Naive thymus-derived CD4-positive, alpha-beta T cell (primary cell): ENCODE measurements around the gene TOX2. TPM values are rescaled to one million over a fixed set of nuclear protein-coding genes. Genes with fewer than 3 reads are reported as not detected.
A peak's percentile ranks its signal among the peaks of the same experiment; 100 is the strongest.

Source experiments
- ATAC-seq: fragments of 150-1000 bp; cut with Tn5 transposase; 2 replicates; pipeline ENCODE4 v1.10.0; 2021; ENCODE audit warnings: mild to moderate bottlenecking, moderate library complexity
- CTCF ChIA-PET: fragments of 350-600 bp; sonication (Branson Sonifier 250); formaldehyde crosslinking; loops from one replicate; lab custom pipeline; 2021; ENCODE audit warnings: antibody characterized with exemption; lab: Charles Lee
- POLR2A ChIA-PET: fragments of 350-600 bp; sonication (Branson Sonifier 250); formaldehyde crosslinking; loops from one replicate; lab custom pipeline; 2021; ENCODE audit warnings: antibody characterized with exemption, inconsistent platforms; lab: Charles Lee
- DNase-seq, 9 donors: peaks; one replicate each; pipeline versions ENCODE4 v3.0.0 to v3.0.0-alpha.2; 2020 to 2022; ENCODE audit warnings: mixed read lengths in 1 of 9
- H3K27ac ChIP-seq: one replicate; pipeline ENCODE4 v1.7.0; 2013; ENCODE audit warnings: mild to moderate bottlenecking, low read depth, low read length, moderate library complexity
- H3K27me3 ChIP-seq, 2 donors: one replicate each; pipeline ENCODE4 v1.7.0; 2013; ENCODE audit warnings: low read length in 2 of 2, mild to moderate bottlenecking in 2 of 2, moderate library complexity in 2 of 2; ENCODE audit not compliant: control insufficient read depth in 2 of 2, insufficient read depth in 2 of 2
- H3K36me3 ChIP-seq, 3 experiments: 1 replicate in 2 of 3; 2 replicates in 1 of 3; pipeline ENCODE4 v1.7.0; 2013; ENCODE audit warnings: low read length in 3 of 3, mild to moderate bottlenecking in 3 of 3, moderate library complexity in 1 of 3; ENCODE audit not compliant: insufficient read depth in 3 of 3, control insufficient read depth in 2 of 3
- H3K4me1 ChIP-seq, 2 donors: one replicate each; pipeline ENCODE4 v1.7.0; 2013; ENCODE audit warnings: low read length in 2 of 2, mild to moderate bottlenecking in 2 of 2, moderate library complexity in 1 of 2; ENCODE audit not compliant: control insufficient read depth in 2 of 2, insufficient read depth in 2 of 2
- H3K4me3 ChIP-seq: 2 replicates; pipeline ENCODE4 v1.7.0; 2013; ENCODE audit warnings: mild to moderate bottlenecking, low read length
- H3K9me3 ChIP-seq, 3 experiments: 1 replicate in 2 of 3; 2 replicates in 1 of 3; pipeline ENCODE4 v1.7.0; 2013; ENCODE audit warnings: low read length in 3 of 3; ENCODE audit not compliant: control insufficient read depth in 2 of 3
- H3K27ac Mint-ChIP-seq, 9 donors: one replicate each; pipeline ENCODE4 v1.8.0; 2020 to 2022; ENCODE audit warnings: mixed read lengths in 9 of 9, mild to moderate bottlenecking in 8 of 9, moderate library complexity in 5 of 9, inconsistent platforms in 2 of 9
- H3K27me3 Mint-ChIP-seq, 5 donors: one replicate each; pipeline ENCODE4 v1.8.0; 2021 to 2022; ENCODE audit warnings: mixed read lengths in 5 of 5, mild to moderate bottlenecking in 1 of 5
- H3K36me3 Mint-ChIP-seq, 5 donors: one replicate each; pipeline ENCODE4 v1.8.0; 2020 to 2022; ENCODE audit warnings: mixed read lengths in 5 of 5, mild to moderate bottlenecking in 3 of 5, inconsistent platforms in 1 of 5
- H3K4me1 Mint-ChIP-seq, 7 donors: one replicate each; pipeline ENCODE4 v1.8.0; 2020 to 2022; ENCODE audit warnings: mixed read lengths in 7 of 7, mild to moderate bottlenecking in 3 of 7, inconsistent platforms in 1 of 7
- H3K4me3 Mint-ChIP-seq, 10 donors: one replicate each; pipeline ENCODE4 v1.8.0; 2020 to 2022; ENCODE audit warnings: mild to moderate bottlenecking in 10 of 10, mixed read lengths in 10 of 10, moderate library complexity in 6 of 10, inconsistent platforms in 2 of 10
- H3K9me3 Mint-ChIP-seq, 11 donors: one replicate each; pipeline ENCODE4 v1.8.0; 2020 to 2022; ENCODE audit warnings: mixed read lengths in 11 of 11, mild to moderate bottlenecking in 4 of 11, inconsistent platforms in 1 of 11, moderate library complexity in 1 of 11
- intact Hi-C, 2 donors: fragments of 100-400 bp; cut with micrococcal nuclease; formaldehyde crosslinking; loops; one replicate each; pipeline ENCODE4 v1.15.1; 2023
- polyA plus RNA-seq, 2 donors: library from polyadenylated mRNA; unstranded; fragments of 300-500 nt; fragmentation: Illumina TruSeq; gene quantifications; one replicate each; pipeline ENCODE4 v1.2.3, GENCODE V29; 2021
- total RNA-seq, 6 experiments: library from RNA in 5 of 6; stranded (reverse) in 5 of 6; gene quantifications; 1 replicate in 5 of 6; 2 replicates in 1 of 6; pipeline ENCODE4 v1.2.3 and lab custom pipeline; 2021 to 2026

TOX2 gene
- total and polyA plus RNA-seq, 7 experiments from 2014 or later: 0.22 to 7.1 (median 1.5) TPM

GRCh38 chr20:44019638-44020335 lies 105.1 kb downstream of the TOX2 start:
- Mint-ChIP-seq H3K9me3 (no peaks in the 10 kb centered on the region), H3K36me3 (peaks cover 0 to 6% (median 0%) of the 10 kb centered on the region in 5 donors), H3K4me3 (peak overlapping the region; percentile 59 to 83 (median 72)), H3K4me1 (peaks cover 20 to 63% (median 45%) of the 10 kb centered on the region in 7 donors), H3K27ac (peak overlapping the region; percentile 14 to 83 (median 60)), H3K27me3 (peaks cover 0 to 66% (median 5%) of the 10 kb centered on the region in 5 donors)
- DNase-seq: peak in 4 of 9 donors; percentile 2 to 28 (median 22)
- no peak overlapping the region for H3K27ac ChIP-seq
- peak overlapping the region; percentile 43 for H3K4me3 ChIP-seq
- H3K36me3 ChIP-seq: no peaks in the 10 kb centered on the region
- ATAC-seq: peak; percentile 56
- peaks cover 26 to 33% of the 10 kb centered on the region in 2 donors for H3K4me1 ChIP-seq
- no peaks in the 10 kb centered on the region for H3K9me3 ChIP-seq
- intact Hi-C loops: loop anchor here (2.0 to 5.0 kb wide), 4 partner anchors 48 to 267 kb away; no protein-coding TSS in a partner anchor
- POLR2A ChIA-PET: interaction anchor here (1.5 kb wide), 1 partner anchor 24 kb away, joined by 3 read pairs; no protein-coding TSS in a partner anchor
- no peaks in the 10 kb centered on the region for H3K27me3 ChIP-seq
- CTCF ChIA-PET: interaction anchor here (0.5 to 0.7 kb wide), 3 partner anchors 28 to 276 kb away, joined by 3 to 4 read pairs (median 3); no protein-coding TSS in a partner anchor

GRCh38 chr20:44020406-44021148 lies 105.9 kb downstream of the TOX2 start:
- Histone ChIP-seq H3K27ac (no peak overlapping the region), H3K9me3 (no peaks in the 10 kb centered on the region), H3K36me3 (no peaks in the 10 kb centered on the region), H3K4me1 (peaks cover 26 to 33% of the 10 kb centered on the region in 2 donors), H3K27me3 (no peaks in the 10 kb centered on the region), H3K4me3 (no peak overlapping the region)
- CTCF ChIA-PET: no interaction called here
- intact Hi-C loops: loop anchor here in 1 of 2 donors (2.0 kb wide), 1 partner anchor 70 kb away; no protein-coding TSS in a partner anchor
- H3K4me1 Mint-ChIP-seq: peaks cover 20 to 63% (median 45%) of the 10 kb centered on the region in 7 donors
- peak overlapping the region in 3 of 9 donors; percentile 41 to 83 (median 67) for H3K27ac Mint-ChIP-seq
- ATAC-seq: no peak
- POLR2A ChIA-PET: no interaction called here
- H3K36me3 Mint-ChIP-seq: peaks cover 0 to 6% (median 0%) of the 10 kb centered on the region in 5 donors
- H3K4me3 Mint-ChIP-seq: peak overlapping the region in 8 of 10 donors; percentile 23 to 83 (median 73)
- no peaks in the 10 kb centered on the region for H3K9me3 Mint-ChIP-seq
- H3K27me3 Mint-ChIP-seq: peaks cover 0 to 65% (median 5%) of the 10 kb centered on the region in 5 donors
- DNase-seq: no peak

DNA sequence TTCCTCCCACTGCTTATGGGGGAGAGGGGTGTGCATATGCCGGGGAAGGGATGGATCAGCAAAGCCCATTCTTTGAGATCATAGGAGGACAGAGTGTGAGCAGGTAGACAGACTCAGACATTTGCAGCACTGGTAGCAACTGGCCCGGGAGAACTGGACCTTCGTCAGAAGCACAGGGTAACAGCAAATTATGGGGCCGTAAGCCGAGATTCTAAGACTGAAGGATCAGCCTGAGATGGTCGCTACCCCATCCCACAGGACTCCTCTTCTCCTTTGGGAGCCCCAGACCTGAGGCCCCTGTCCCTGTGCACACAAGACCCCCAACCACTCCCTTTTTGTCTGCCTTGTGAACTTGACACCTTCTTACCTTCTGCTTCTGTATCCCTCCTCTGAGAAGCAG lies 106.5 kb downstream of the TOX2 start:
- intact Hi-C loops: loop anchor here in 1 of 2 donors (2.0 kb wide), 1 partner anchor 70 kb away; no protein-coding TSS in a partner anchor
- POLR2A ChIA-PET: no interaction called here
- H3K9me3 ChIP-seq: no peaks in the 10 kb centered on the region
- Mint-ChIP-seq H3K27ac (no peak overlapping the region), H3K27me3 (peaks cover 0 to 69% (median 5%) of the 10 kb centered on the region in 5 donors), H3K4me1 (peaks cover 20 to 63% (median 45%) of the 10 kb centered on the region in 7 donors), H3K9me3 (no peaks in the 10 kb centered on the region), H3K36me3 (peaks cover 0 to 6% (median 0%) of the 10 kb centered on the region in 5 donors), H3K4me3 (peak overlapping the region in 2 of 10 donors; percentile 7 to 27)
- H3K4me3 ChIP-seq: no peak overlapping the region
- CTCF ChIA-PET: no interaction called here
- no peak for ATAC-seq
- DNase-seq: no peak
- no peaks in the 10 kb centered on the region for H3K27me3 ChIP-seq
- H3K36me3 ChIP-seq: no peaks in the 10 kb centered on the region
- H3K27ac ChIP-seq: no peak overlapping the region
- peaks cover 26 to 33% of the 10 kb centered on the region in 2 donors for H3K4me1 ChIP-seq

GRCh38 chr20:44021900-44022299 lies 107.2 kb downstream of the TOX2 start:
- no peak overlapping the region for H3K4me3 ChIP-seq
- Mint-ChIP-seq H3K4me3 (no peak overlapping the region), H3K36me3 (peaks cover 0 to 6% (median 0%) of the 10 kb centered on the region in 5 donors), H3K27me3 (peaks cover 0 to 66% (median 5%) of the 10 kb centered on the region in 5 donors), H3K27ac (peak overlapping the region in 1 of 9 donors; percentile 3), H3K4me1 (peaks cover 20 to 56% (median 45%) of the 10 kb centered on the region in 7 donors), H3K9me3 (no peaks in the 10 kb centered on the region)
- no peaks in the 10 kb centered on the region for H3K27me3 ChIP-seq
- intact Hi-C loops: loop anchor here in 1 of 2 donors (2.0 kb wide), 1 partner anchor 71 kb away; no protein-coding TSS in a partner anchor
- DNase-seq: no peak
- H3K4me1 ChIP-seq: peaks cover 26 to 33% of the 10 kb centered on the region in 2 donors
- no peak for ATAC-seq
- ChIA-PET CTCF (no interaction called here), POLR2A (no interaction called here)
- H3K27ac ChIP-seq: no peak overlapping the region
- no peaks in the 10 kb centered on the region for H3K9me3 ChIP-seq
- no peaks in the 10 kb centered on the region for H3K36me3 ChIP-seq

DNA sequence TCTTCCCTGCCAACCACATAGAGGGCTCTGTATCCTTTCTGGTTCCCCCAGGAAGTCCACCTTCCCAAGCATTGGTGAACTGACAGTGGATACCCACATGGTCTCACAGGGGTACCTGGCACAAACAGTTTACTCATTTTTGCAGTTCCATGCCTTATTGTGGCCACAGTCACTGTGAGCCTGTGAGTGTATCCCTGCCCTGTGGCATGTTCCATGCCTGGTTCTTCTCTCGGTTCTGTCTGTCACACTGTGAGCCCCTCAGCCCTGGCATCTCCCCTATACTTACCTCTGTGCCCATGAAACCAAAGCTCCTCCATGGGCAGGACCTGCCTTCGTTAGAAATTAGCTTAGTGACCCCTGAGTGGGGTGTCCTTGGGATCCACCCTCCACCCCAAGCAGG lies 107.8 kb downstream of the TOX2 start:
- CTCF ChIA-PET: no interaction called here
- Histone ChIP-seq H3K27me3 (no peaks in the 10 kb centered on the region), H3K27ac (no peak overlapping the region), H3K4me1 (peaks cover 26 to 33% of the 10 kb centered on the region in 2 donors), H3K9me3 (no peaks in the 10 kb centered on the region), H3K36me3 (no peaks in the 10 kb centered on the region), H3K4me3 (no peak overlapping the region)
- Mint-ChIP-seq H3K27ac (peak overlapping the region in 3 of 9 donors; percentile 3 to 49 (median 43)), H3K4me1 (peaks cover 22 to 58% (median 47%) of the 10 kb centered on the region in 7 donors), H3K27me3 (peaks cover 0 to 64% (median 5%) of the 10 kb centered on the region in 5 donors), H3K4me3 (no peak overlapping the region), H3K9me3 (no peaks in the 10 kb centered on the region), H3K36me3 (peaks cover 0 to 6% (median 0%) of the 10 kb centered on the region in 5 donors)
- DNase-seq (no peak), ATAC-seq (no peak)
- intact Hi-C loops: no loop called here
- POLR2A ChIA-PET: no interaction called here
